Testis (tissue), 3 donors: ENCODE results near the gene C11orf54. TPM values are rescaled to one million over a fixed set of nuclear protein-coding genes. Genes with fewer than 3 reads are reported as not detected.
A peak's percentile ranks its signal among the peaks of the same experiment; 100 is the strongest.

Source experiments
- DNase-seq: peaks from one replicate; pipeline ENCODE4 v3.0.0-alpha.2; 2019
- H3K27ac ChIP-seq, 2 donors: fragments of 200-600 bp; sonication (generic); one replicate each; pipeline ENCODE4 v1.5.1; 2019
- H3K27me3 ChIP-seq: fragments of 200-600 bp; sonication (generic); one replicate; pipeline ENCODE4 v1.5.1; 2019
- H3K36me3 ChIP-seq: fragments of 200-600 bp; sonication (generic); one replicate; pipeline ENCODE4 v1.5.1; 2017; ENCODE audit warnings: low read depth; ENCODE audit errors: missing control alignments
- H3K4me1 ChIP-seq: fragments of 200-600 bp; sonication (generic); one replicate; pipeline ENCODE4 v1.5.1; 2019
- H3K4me3 ChIP-seq, 2 donors: fragments of 200-600 bp; sonication (generic); one replicate each; pipeline ENCODE4 v1.5.1; 2017 to 2019
- H3K9me3 ChIP-seq: fragments of 200-600 bp; sonication (generic); one replicate; pipeline ENCODE4 v1.5.1; 2017
- CTCF ChIP-seq, 3 experiments: fragments of 450-650 bp in 2 of 3; fragments of 200-600 bp in 1 of 3; sonication (generic) in 1 of 3; IDR thresholded peaks; one replicate each; pipeline ENCODE4 v1.5.1; 2016 to 2019; ENCODE audit warnings: antibody characterized with exemption in 3 of 3, mild to moderate bottlenecking in 2 of 3, moderate library complexity in 1 of 3
- POLR2A ChIP-seq: fragments of 450-650 bp; IDR thresholded peaks from one replicate; pipeline ENCODE4 v1.6.1; 2017; ENCODE audit warnings: antibody characterized with exemption, mild to moderate bottlenecking, moderate library complexity
- WGBS, 2 donors: methylation state at CpG; one replicate each; pipeline ENCODE4 v1.1.5; 2018; 5-methylcytosine and 5-hydroxymethylcytosine counted together
- intact Hi-C: fragments of 100-400 bp; cut with DNase I; formaldehyde crosslinking; loops from one replicate; pipeline ENCODE4 v1.15.1; 2023; ENCODE audit warnings: low total_unique reads
- polyA plus RNA-seq: library from polyadenylated mRNA; stranded (reverse); fragments of 350-450 nt; fragmentation: Illumina TruSeq; extraction: RNeasy Lipid Tissue Mini Kit (QIAGEN cat#74804); gene quantifications from one replicate; pipeline ENCODE4 v1.2.3, GENCODE V29; 2014; ENCODE audit warnings: low read depth, low replicate concordance; ENCODE audit not compliant: insufficient read depth
- total RNA-seq, 2 donors: library from RNA; depleted of rRNA; stranded (reverse); fragments of >200 nt; gene quantifications; one replicate each; pipeline ENCODE4 v1.2.3, GENCODE V29; 2016

C11orf54 gene
- total and polyA plus RNA-seq, 3 donors from 2014 or later: 28.5 to 49.5 (median 32.6) TPM

- Histone ChIP-seq H3K27me3 (no peaks in the 10 kb centered on the region), H3K4me1 (peaks cover 25% of the 10 kb centered on the region), H3K36me3 (no peaks in the 10 kb centered on the region), H3K4me3 (no peak overlapping the region), H3K9me3 (no peaks in the 10 kb centered on the region), H3K27ac (peak overlapping the region; percentile 44 to 96)
- no peak for DNase-seq
- TF ChIP-seq POLR2A (no peak), CTCF (IDR thresholded peaks at IDR 0.05) (no peak)
- WGBS, 2 donors: 41 to 48% methylated on average over 2 of the region's 2 CpGs
- intact Hi-C loops: no loop called here
Observed at GRCh38 chr11:93746101-93746500, 4.6 kb downstream of the C11orf54 start.

DNA sequence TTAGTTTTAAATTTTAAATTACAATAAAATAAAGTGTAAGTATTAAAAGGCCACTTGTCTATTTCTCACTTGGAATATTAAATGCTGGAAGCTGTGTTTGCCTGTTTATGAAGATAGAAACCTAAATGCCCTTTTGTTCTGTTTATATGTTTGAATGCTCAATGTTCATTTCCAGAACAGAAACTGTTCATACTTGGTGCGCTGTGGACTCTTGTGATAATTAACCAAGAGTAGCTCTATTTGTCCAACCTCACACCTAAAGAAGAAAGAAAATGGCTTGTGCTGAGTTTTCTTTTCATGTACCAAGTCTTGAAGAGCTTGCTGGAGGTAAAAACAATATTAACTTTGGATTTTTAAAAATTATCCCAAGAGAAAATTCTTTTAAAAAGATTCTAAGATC is 5.7 kb downstream of the C11orf54 start:
- TF ChIP-seq POLR2A: no peak
- TF ChIP-seq CTCF (IDR thresholded peaks at IDR 0.05): no peak
- Histone ChIP-seq H3K9me3 (no peaks in the 10 kb centered on the region), H3K36me3 (no peaks in the 10 kb centered on the region), H3K27ac (peak overlapping the region in 1 of 2 donors; percentile 9), H3K4me3 (no peak overlapping the region), H3K4me1 (peaks cover 24% of the 10 kb centered on the region), H3K27me3 (no peaks in the 10 kb centered on the region)
- WGBS, 2 donors: 64 to 75% methylated on average over 1 of the region's 1 CpG
- intact Hi-C loops: no loop called here
- DNase-seq: no peak

DNA sequence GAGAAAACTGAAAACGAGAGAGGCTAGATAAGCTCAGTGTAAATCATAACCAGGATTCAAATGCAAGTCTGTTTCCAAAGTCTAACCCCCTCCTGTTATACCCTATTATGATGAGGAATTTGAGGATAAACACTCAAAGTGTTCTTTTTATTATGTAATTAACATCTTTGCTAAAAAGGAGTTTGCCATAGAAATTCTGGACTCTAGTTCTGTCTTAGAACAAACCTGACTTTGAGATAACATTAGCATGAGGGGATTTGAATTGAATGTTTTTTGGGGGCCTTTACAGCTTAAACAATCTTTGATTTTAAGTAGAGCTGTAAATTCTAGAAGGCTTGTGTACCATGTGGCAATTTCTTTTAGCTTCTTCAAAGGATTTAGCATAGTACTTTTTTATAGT is 9.5 kb downstream of the C11orf54 start:
- DNase-seq: no peak
- no peaks in the 10 kb centered on the region for H3K9me3 ChIP-seq
- H3K36me3 ChIP-seq: no peaks in the 10 kb centered on the region
- no peak overlapping the region for H3K4me3 ChIP-seq
- H3K27me3 ChIP-seq: no peaks in the 10 kb centered on the region
- peaks cover 7% of the 10 kb centered on the region for H3K4me1 ChIP-seq
- intact Hi-C loops: no loop called here
- 64 to 70% methylated on average over 1 of the region's 1 CpG for WGBS, 2 donors
- no peak overlapping the region for H3K27ac ChIP-seq
- TF ChIP-seq CTCF (IDR thresholded peaks at IDR 0.05): no peak

DNA sequence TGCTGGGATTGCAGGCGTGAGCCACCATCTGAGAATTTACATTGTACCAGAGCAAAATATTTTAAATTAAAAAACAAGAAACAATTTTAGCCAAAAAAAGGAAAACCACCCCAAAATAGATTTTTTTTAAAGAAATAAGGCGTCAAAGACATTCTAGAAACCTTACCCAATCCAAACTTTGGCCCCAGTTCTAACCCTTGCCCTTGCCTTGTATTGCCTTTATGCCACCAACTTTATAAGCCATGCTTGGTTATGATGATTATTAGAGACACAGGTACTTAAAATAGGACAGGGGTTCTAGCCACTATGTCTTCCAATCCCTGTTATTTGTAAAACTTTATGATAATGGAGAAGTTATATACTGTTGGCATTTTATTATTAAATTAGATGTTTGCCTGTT is 11.8 kb downstream of the C11orf54 start:
- Histone ChIP-seq H3K36me3 (no peaks in the 10 kb centered on the region), H3K4me3 (no peak overlapping the region), H3K27me3 (no peaks in the 10 kb centered on the region), H3K27ac (no peak overlapping the region), H3K9me3 (no peaks in the 10 kb centered on the region), H3K4me1 (peaks cover under 1% of the 10 kb centered on the region)
- intact Hi-C loops: no loop called here
- WGBS, 2 donors: 90 to 93% methylated on average over 2 of the region's 2 CpGs
- no peak for DNase-seq
- no peak for TF ChIP-seq CTCF (IDR thresholded peaks at IDR 0.05)
- TF ChIP-seq POLR2A: no peak

DNA sequence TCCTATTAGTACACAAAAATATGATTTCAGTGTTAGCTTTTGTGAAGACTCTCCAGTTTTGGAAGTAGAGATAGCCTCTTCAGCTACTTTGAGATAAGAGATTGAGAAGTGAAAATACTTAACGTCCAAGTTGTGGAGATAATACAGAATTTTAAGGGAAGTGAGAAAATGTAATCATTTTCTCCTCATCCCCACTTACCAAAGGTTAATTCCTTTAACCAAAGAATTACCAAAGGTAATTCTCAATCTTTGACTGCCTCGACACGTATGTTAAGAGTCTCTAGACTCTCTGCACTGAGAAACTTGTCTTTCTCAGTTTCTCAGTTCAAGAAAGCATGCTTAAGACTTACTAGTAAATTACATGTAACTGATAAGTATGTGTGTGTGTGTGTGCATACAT is 15.3 kb downstream of the C11orf54 start:
- Histone ChIP-seq H3K27ac (no peak overlapping the region), H3K27me3 (no peaks in the 10 kb centered on the region), H3K36me3 (no peaks in the 10 kb centered on the region), H3K4me1 (no peaks in the 10 kb centered on the region), H3K9me3 (no peaks in the 10 kb centered on the region), H3K4me3 (no peak overlapping the region)
- intact Hi-C loops: no loop called here
- no peak for DNase-seq
- TF ChIP-seq CTCF (IDR thresholded peaks at IDR 0.05) (no peak), POLR2A (no peak)
- WGBS, 2 donors: 73 to 81% methylated on average over 3 of the region's 3 CpGs
